Testis (tissue), 2 donors: ENCODE measurements around the gene EPB41L2.

Experiments used
- POLR2A ChIP-seq: fragments of 450-650 bp; IDR thresholded peaks from one replicate; pipeline ENCODE4 v1.6.1; 2017; ENCODE audit warnings: antibody characterized with exemption, mild to moderate bottlenecking, moderate library complexity
- TF ChIP-seq, protein P1 (sequence below), 3 experiments: fragments of 450-650 bp in 2 of 3; fragments of 200-600 bp in 1 of 3; sonication (generic) in 1 of 3; IDR thresholded peaks; one replicate each; pipeline ENCODE4 v1.5.1; 2016 to 2019; ENCODE audit warnings: antibody characterized with exemption in 3 of 3, mild to moderate bottlenecking in 2 of 3, moderate library complexity in 1 of 3

GRCh38 chr6:130831607-130832006 lies 231.4 kb downstream of the EPB41L2 start:
- TF ChIP-seq, protein P1, sequence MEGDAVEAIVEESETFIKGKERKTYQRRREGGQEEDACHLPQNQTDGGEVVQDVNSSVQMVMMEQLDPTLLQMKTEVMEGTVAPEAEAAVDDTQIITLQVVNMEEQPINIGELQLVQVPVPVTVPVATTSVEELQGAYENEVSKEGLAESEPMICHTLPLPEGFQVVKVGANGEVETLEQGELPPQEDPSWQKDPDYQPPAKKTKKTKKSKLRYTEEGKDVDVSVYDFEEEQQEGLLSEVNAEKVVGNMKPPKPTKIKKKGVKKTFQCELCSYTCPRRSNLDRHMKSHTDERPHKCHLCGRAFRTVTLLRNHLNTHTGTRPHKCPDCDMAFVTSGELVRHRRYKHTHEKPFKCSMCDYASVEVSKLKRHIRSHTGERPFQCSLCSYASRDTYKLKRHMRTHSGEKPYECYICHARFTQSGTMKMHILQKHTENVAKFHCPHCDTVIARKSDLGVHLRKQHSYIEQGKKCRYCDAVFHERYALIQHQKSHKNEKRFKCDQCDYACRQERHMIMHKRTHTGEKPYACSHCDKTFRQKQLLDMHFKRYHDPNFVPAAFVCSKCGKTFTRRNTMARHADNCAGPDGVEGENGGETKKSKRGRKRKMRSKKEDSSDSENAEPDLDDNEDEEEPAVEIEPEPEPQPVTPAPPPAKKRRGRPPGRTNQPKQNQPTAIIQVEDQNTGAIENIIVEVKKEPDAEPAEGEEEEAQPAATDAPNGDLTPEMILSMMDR (IDR thresholded peaks at IDR 0.05), result no peak
- no peak for TF ChIP-seq POLR2A
